Neural cell (in vitro differentiated cells): ENCODE results near the gene CYP2W1. TPM values are rescaled to one million over a fixed set of nuclear protein-coding genes. Genes with fewer than 3 reads are reported as not detected.

Source experiments
- H2AFZ ChIP-seq: fragments of 200-600, 300-800 bp; sonication (generic), shearing (Covaris generic); 2 replicates; pipeline ENCODE4 v1.6.0; 2014; ENCODE audit warnings: low read depth, mild to moderate bottlenecking, antibody characterized with exemption, low read length, moderate library complexity
- H3F3A ChIP-seq: fragments of 200-600 bp; shearing (Covaris generic); 2 replicates; pipeline ENCODE4 v1.6.1; 2016; ENCODE audit warnings: mild to moderate bottlenecking, moderate library complexity, mixed read lengths, antibody characterized with exemption, low read length; ENCODE audit not compliant: insufficient read depth, poor library complexity, severe bottlenecking
- H3K27ac ChIP-seq: fragments of 200-600, 300-800 bp; sonication (generic), shearing (Covaris generic); 2 replicates; pipeline ENCODE4 v1.5.1; 2014; ENCODE audit warnings: mild to moderate bottlenecking, low read length, moderate library complexity
- H3K27me3 ChIP-seq: fragments of 300-800, 200-600 bp; sonication (generic), shearing (Covaris generic); 2 replicates; pipeline ENCODE4 v1.6.0; 2014; ENCODE audit warnings: mild to moderate bottlenecking, low read depth, low read length, moderate library complexity; ENCODE audit not compliant: insufficient read depth
- H3K36me3 ChIP-seq: fragments of 300-800, 200-600 bp; sonication (generic), shearing (Covaris generic); 2 replicates; pipeline ENCODE4 v1.5.1; 2014; ENCODE audit warnings: mild to moderate bottlenecking, antibody characterized with exemption, low read length, moderate library complexity; ENCODE audit not compliant: insufficient read depth
- H3K4me2 ChIP-seq: fragments of 300-800, 200-600 bp; sonication (generic), shearing (Covaris generic); 2 replicates; pipeline ENCODE4 v1.6.0; 2014; ENCODE audit warnings: mild to moderate bottlenecking, low read length
- H3K4me3 ChIP-seq: fragments of 300-800, 200-600 bp; sonication (generic), shearing (Covaris generic); 2 replicates; pipeline ENCODE4 v1.5.1; 2014; ENCODE audit warnings: mild to moderate bottlenecking, low read length, moderate library complexity
- H3K79me2 ChIP-seq: fragments of 200-600 bp; shearing (Covaris generic); replicated peaks from 2 replicates; pipeline ENCODE4 v1.6.0; 2014; ENCODE audit warnings: mild to moderate bottlenecking, low read length, moderate library complexity; ENCODE audit not compliant: insufficient read depth
- H3K9ac ChIP-seq: fragments of 300-800, 200-600 bp; sonication (generic), shearing (Covaris generic); 2 replicates; pipeline ENCODE4 v1.6.1; 2016; ENCODE audit warnings: mild to moderate bottlenecking, low read length, mixed read lengths
- H3K9me2 ChIP-seq: fragments of 200-600 bp; shearing (Covaris generic); 2 replicates; pipeline ENCODE4 v1.6.1; 2016; ENCODE audit warnings: mild to moderate bottlenecking, low read length, mixed read lengths; ENCODE audit not compliant: insufficient read depth
- H3K9me3 ChIP-seq: fragments of 200-600, 300-800 bp; sonication (generic), shearing (Covaris generic); 2 replicates; pipeline ENCODE4 v1.6.1; 2016; ENCODE audit warnings: mild to moderate bottlenecking, mixed run types, low read length, moderate library complexity, mixed read lengths
- H4K20me1 ChIP-seq: fragments of 200-600 bp; shearing (Covaris generic); 2 replicates; pipeline ENCODE4 v1.6.1; 2016; ENCODE audit warnings: mild to moderate bottlenecking, mixed run types; ENCODE audit not compliant: insufficient read depth
- EP300 ChIP-seq: fragments of 450-650 bp; conservative IDR thresholded peaks from 2 replicates; pipeline ENCODE4 v1.6.1; 2014; ENCODE audit warnings: antibody characterized with exemption, mild to moderate bottlenecking, moderate library complexity; ENCODE audit not compliant: poor library complexity, severe bottlenecking
- EZH2 ChIP-seq: fragments of 200-600, 300-800 bp; shearing (Covaris generic), sonication (generic); IDR thresholded peaks from 2 replicates; pipeline ENCODE4 v1.6.1; 2014; ENCODE audit warnings: antibody characterized with exemption, low read length, borderline replicate concordance, mild to moderate bottlenecking; ENCODE audit not compliant: insufficient read depth, poor library complexity, severe bottlenecking
- MXI1 ChIP-seq: fragments of 450-650 bp; conservative IDR thresholded peaks from 2 replicates; pipeline ENCODE4 v1.6.1; 2014; ENCODE audit warnings: antibody characterized with exemption, mild to moderate bottlenecking; ENCODE audit not compliant: poor library complexity, severe bottlenecking
- POLR2AphosphoS5 ChIP-seq: IDR thresholded peaks from 2 replicates; pipeline ENCODE4 v1.6.1; 2012
- RAD21 ChIP-seq: fragments of 450-650 bp; conservative IDR thresholded peaks from 2 replicates; pipeline ENCODE4 v1.6.1; 2014; ENCODE audit warnings: antibody characterized with exemption, mild to moderate bottlenecking, moderate library complexity
- SMC3 ChIP-seq: fragments of 450-650 bp; conservative IDR thresholded peaks from 2 replicates; pipeline ENCODE4 v1.6.1; 2014; ENCODE audit warnings: antibody characterized with exemption, mild to moderate bottlenecking, moderate library complexity; ENCODE audit not compliant: poor library complexity
- TAF1 ChIP-seq: IDR thresholded peaks from 2 replicates; pipeline ENCODE4 v1.6.1; 2012; ENCODE audit warnings: low read depth
- polyA plus RNA-seq: library from polyadenylated mRNA; depleted of rRNA; stranded (reverse); fragments of >200 nt; gene quantifications from 2 replicates; pipeline ENCODE4 v1.2.3, GENCODE V29; 2014
- TF ChIP-seq, protein P1 (sequence below): fragments of 450-650 bp; IDR thresholded peaks from 2 replicates; pipeline ENCODE4 v1.5.1; 2014; ENCODE audit warnings: antibody characterized with exemption, mild to moderate bottlenecking, moderate library complexity; ENCODE audit not compliant: poor library complexity, severe bottlenecking
- TF ChIP-seq, protein P2 (sequence below): IDR thresholded peaks from 2 replicates; pipeline ENCODE4 v1.6.1; 2012; ENCODE audit warnings: borderline replicate concordance

CYP2W1 gene
- polyA plus RNA-seq, 1 donor from 2014 or later, result not detected

DNA sequence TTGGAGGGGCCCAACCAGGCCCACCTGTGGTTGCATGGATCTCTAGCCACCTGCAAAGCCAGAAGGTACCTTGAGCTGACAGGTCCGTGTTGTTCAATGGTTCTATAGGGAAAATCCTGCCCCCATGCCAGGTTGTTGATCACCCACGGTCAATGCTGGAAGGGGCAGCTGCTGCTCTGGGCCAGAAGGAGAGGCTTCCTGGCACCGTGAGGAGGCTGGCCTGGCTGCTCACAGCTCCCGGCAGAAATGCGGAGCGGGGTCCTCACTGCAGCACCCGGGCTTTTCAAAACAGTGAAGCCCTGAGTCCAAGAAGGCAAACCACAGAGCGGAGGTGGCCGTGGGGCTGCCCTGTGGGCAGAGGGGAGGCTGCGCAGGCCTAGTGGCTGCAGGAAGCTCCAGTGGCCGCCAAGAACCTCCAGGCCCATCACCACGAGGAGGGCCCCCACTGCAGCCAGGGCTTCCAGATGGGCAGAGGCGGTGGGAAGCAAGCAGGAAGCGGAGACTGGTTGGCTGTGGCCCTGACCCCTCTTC, 36.3 kb downstream of the CYP2W1 start:
- no peak for TF ChIP-seq SMC3
- TF ChIP-seq, protein P1, sequence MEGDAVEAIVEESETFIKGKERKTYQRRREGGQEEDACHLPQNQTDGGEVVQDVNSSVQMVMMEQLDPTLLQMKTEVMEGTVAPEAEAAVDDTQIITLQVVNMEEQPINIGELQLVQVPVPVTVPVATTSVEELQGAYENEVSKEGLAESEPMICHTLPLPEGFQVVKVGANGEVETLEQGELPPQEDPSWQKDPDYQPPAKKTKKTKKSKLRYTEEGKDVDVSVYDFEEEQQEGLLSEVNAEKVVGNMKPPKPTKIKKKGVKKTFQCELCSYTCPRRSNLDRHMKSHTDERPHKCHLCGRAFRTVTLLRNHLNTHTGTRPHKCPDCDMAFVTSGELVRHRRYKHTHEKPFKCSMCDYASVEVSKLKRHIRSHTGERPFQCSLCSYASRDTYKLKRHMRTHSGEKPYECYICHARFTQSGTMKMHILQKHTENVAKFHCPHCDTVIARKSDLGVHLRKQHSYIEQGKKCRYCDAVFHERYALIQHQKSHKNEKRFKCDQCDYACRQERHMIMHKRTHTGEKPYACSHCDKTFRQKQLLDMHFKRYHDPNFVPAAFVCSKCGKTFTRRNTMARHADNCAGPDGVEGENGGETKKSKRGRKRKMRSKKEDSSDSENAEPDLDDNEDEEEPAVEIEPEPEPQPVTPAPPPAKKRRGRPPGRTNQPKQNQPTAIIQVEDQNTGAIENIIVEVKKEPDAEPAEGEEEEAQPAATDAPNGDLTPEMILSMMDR, result no peak
- no peak for TF ChIP-seq TAF1
- TF ChIP-seq EZH2, result no peak
- TF ChIP-seq MXI1, result no peak
- no peak for TF ChIP-seq POLR2AphosphoS5
- no peak for TF ChIP-seq EP300
- no peak for TF ChIP-seq RAD21
- Histone ChIP-seq H3K4me2 (no peak overlapping the region), H2AFZ (no peak overlapping the region), H3K27me3 (no peaks in the 10 kb centered on the region), H3K9ac (no peak overlapping the region), H3F3A (no peaks in the 10 kb centered on the region), H3K27ac (no peak overlapping the region), H4K20me1 (peaks cover 10% of the 10 kb centered on the region), H3K4me3 (no peak overlapping the region), H3K36me3 (peaks cover 11% of the 10 kb centered on the region), H3K9me2 (no peaks in the 10 kb centered on the region), H3K9me3 (peaks cover 14% of the 10 kb centered on the region), H3K79me2 (peaks cover 11% of the 10 kb centered on the region)

DNA sequence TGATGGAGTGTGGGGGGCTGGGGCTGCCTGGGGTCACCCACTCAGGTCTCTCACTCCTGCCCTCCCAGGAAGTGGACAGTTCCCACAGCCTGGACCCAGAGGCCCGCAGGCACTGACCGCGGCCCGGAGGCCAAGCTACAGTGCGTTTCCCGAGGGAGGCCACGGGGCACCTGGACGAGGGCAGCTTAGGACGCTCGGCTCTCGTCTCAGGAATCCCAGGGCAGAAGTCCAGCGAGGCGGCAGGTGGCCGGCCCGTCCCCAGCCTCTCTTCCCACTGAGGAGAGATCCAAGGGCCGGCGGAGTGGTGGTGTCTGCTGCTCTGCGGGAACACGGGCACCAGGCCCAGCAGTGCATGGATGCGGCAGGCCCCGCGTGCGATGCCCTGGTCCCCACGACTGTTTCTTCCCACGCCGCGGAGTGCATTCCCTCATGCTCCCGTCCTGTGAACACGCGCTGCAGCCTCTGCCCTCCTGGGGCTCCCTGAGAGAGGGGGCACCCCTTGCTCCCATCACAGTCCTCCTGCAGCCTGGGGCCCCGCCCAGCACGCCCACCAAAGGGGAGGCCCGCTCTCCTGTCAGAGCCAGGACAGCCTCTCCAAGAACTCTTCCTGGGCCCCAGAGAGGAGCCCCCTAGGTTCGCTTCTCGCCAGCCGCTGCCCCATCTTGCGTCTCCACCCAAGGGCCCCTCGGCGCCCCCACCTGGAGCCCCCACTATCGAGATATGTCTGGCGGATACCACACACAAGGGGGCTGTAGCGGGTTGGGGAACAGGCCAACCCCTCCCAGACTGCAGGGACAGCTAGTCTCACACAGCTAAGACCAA, 37.0 kb downstream of the CYP2W1 start:
- H3K4me2 ChIP-seq, result no peak overlapping the region
- H3K27ac ChIP-seq, result no peak overlapping the region
- H3K4me3 ChIP-seq, result no peak overlapping the region
- H2AFZ ChIP-seq, result no peak overlapping the region
- H3K36me3 ChIP-seq, result peaks cover 11% of the 10 kb centered on the region
- peaks cover 18% of the 10 kb centered on the region for H3K79me2 ChIP-seq
- H3K27me3 ChIP-seq, result no peaks in the 10 kb centered on the region
- H3K9me3 ChIP-seq, result peaks cover 14% of the 10 kb centered on the region
- H3K9me2 ChIP-seq, result no peaks in the 10 kb centered on the region
- no peak for TF ChIP-seq SMC3
- TF ChIP-seq TAF1, result no peak
- TF ChIP-seq, protein P2, sequence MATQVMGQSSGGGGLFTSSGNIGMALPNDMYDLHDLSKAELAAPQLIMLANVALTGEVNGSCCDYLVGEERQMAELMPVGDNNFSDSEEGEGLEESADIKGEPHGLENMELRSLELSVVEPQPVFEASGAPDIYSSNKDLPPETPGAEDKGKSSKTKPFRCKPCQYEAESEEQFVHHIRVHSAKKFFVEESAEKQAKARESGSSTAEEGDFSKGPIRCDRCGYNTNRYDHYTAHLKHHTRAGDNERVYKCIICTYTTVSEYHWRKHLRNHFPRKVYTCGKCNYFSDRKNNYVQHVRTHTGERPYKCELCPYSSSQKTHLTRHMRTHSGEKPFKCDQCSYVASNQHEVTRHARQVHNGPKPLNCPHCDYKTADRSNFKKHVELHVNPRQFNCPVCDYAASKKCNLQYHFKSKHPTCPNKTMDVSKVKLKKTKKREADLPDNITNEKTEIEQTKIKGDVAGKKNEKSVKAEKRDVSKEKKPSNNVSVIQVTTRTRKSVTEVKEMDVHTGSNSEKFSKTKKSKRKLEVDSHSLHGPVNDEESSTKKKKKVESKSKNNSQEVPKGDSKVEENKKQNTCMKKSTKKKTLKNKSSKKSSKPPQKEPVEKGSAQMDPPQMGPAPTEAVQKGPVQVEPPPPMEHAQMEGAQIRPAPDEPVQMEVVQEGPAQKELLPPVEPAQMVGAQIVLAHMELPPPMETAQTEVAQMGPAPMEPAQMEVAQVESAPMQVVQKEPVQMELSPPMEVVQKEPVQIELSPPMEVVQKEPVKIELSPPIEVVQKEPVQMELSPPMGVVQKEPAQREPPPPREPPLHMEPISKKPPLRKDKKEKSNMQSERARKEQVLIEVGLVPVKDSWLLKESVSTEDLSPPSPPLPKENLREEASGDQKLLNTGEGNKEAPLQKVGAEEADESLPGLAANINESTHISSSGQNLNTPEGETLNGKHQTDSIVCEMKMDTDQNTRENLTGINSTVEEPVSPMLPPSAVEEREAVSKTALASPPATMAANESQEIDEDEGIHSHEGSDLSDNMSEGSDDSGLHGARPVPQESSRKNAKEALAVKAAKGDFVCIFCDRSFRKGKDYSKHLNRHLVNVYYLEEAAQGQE, result no peak
- no peak for TF ChIP-seq RAD21
- no peak for TF ChIP-seq EP300
- TF ChIP-seq, protein P1, result no peak
- TF ChIP-seq MXI1, result no peak
- TF ChIP-seq EZH2, result no peak
- no peak for TF ChIP-seq POLR2AphosphoS5
- H3K9ac ChIP-seq, result no peak overlapping the region
- H3F3A ChIP-seq, result no peaks in the 10 kb centered on the region
- H4K20me1 ChIP-seq, result peaks cover 14% of the 10 kb centered on the region
